DOHH2 (cell line): ENCODE data around the gene CCDC185.

Experiments
- H3F3A ChIP-seq: fragments of 200-600 bp; sonication (generic), shearing (Covaris generic); 2 replicates; pipeline ENCODE4 v1.6.0; 2016; ENCODE audit warnings: antibody characterized with exemption, mild to moderate bottlenecking; ENCODE audit not compliant: control insufficient read depth, insufficient read depth
- H3K27ac ChIP-seq: fragments of 200-600 bp; sonication (generic); 2 replicates; pipeline ENCODE4 v1.5.1; 2014; ENCODE audit warnings: low read depth, mild to moderate bottlenecking, low read length, moderate library complexity
- H3K27me3 ChIP-seq: fragments of 200-600 bp; sonication (generic); 2 replicates; pipeline ENCODE4 v1.6.1; 2014; ENCODE audit warnings: mild to moderate bottlenecking, low read length, mixed read lengths; ENCODE audit not compliant: control insufficient read depth
- H3K36me3 ChIP-seq: fragments of 200-600 bp; sonication (generic); 2 replicates; pipeline ENCODE4 v1.6.1; 2014; ENCODE audit warnings: mild to moderate bottlenecking, low read length, moderate library complexity, mixed read lengths; ENCODE audit not compliant: control insufficient read depth
- H3K4me1 ChIP-seq: fragments of 200-600 bp; sonication (generic); 2 replicates; pipeline ENCODE4 v1.6.1; 2014; ENCODE audit warnings: mild to moderate bottlenecking, low read length, mixed read lengths; ENCODE audit not compliant: control insufficient read depth
- H3K4me2 ChIP-seq: fragments of 200-600 bp; sonication (generic); 2 replicates; pipeline ENCODE4 v1.6.0; 2014; ENCODE audit warnings: mild to moderate bottlenecking, low read length, moderate library complexity
- H3K4me3 ChIP-seq: fragments of 200-600 bp; sonication (generic); 2 replicates; pipeline ENCODE4 v1.5.1; 2014; ENCODE audit warnings: mild to moderate bottlenecking, low read length, mixed read lengths
- H3K79me2 ChIP-seq: fragments of 200-600 bp; sonication (generic); 2 replicates; pipeline ENCODE4 v1.6.1; 2014; ENCODE audit warnings: mild to moderate bottlenecking, low read length, mixed read lengths; ENCODE audit not compliant: control insufficient read depth
- H3K9me2 ChIP-seq: fragments of 200-600 bp; sonication (generic); replicated peaks from 2 replicates; pipeline ENCODE4 v1.6.1; 2014; ENCODE audit warnings: mild to moderate bottlenecking, low read length, mixed read lengths; ENCODE audit not compliant: control insufficient read depth
- H3K9me3 ChIP-seq: fragments of 200-600 bp; sonication (generic); 2 replicates; pipeline ENCODE4 v1.6.1; 2014; ENCODE audit warnings: antibody characterized with exemption, low read length, mixed read lengths; ENCODE audit not compliant: control insufficient read depth, insufficient read depth
- H4K20me1 ChIP-seq: fragments of 200-600 bp; sonication (generic); 2 replicates; pipeline ENCODE4 v1.6.0; 2014; ENCODE audit warnings: low read depth, mild to moderate bottlenecking, antibody characterized with exemption, low read length, moderate library complexity; ENCODE audit not compliant: control insufficient read depth, insufficient read depth
- CTCF ChIP-seq: fragments of 200-600 bp; sonication (generic); IDR thresholded peaks from one replicate; pipeline ENCODE4 v1.5.1; 2014; ENCODE audit warnings: antibody characterized with exemption, mild to moderate bottlenecking, low read depth, low read length; ENCODE audit not compliant: poor library complexity, severe bottlenecking
- EZH2phosphoT487 ChIP-seq: fragments of 200-600 bp; sonication (generic); IDR thresholded peaks from 2 replicates; pipeline ENCODE4 v1.6.1; 2017; ENCODE audit warnings: borderline replicate concordance, mild to moderate bottlenecking, antibody characterized with exemption, low read length, moderate library complexity, mixed read lengths

CCDC185 gene

GRCh38 chr1:223411309-223411708 is 18.1 kb downstream of the CCDC185 start:
- no peaks in the 10 kb centered on the region; the same call in 1 of the 2 replicates for H3K27me3 ChIP-seq
- H3K9me2 ChIP-seq: no peaks in the 10 kb centered on the region
- H3F3A ChIP-seq: no peaks in the 10 kb centered on the region
- H3K36me3 ChIP-seq: no peaks in the 10 kb centered on the region
- H4K20me1 ChIP-seq: no peaks in the 10 kb centered on the region
- H3K79me2 ChIP-seq: no peaks in the 10 kb centered on the region
- no peak overlapping the region for H3K4me3 ChIP-seq
- H3K4me1 ChIP-seq: no peaks in the 10 kb centered on the region
- H3K4me2 ChIP-seq: no peak overlapping the region
- H3K27ac ChIP-seq: no peak overlapping the region
- no peaks in the 10 kb centered on the region for H3K9me3 ChIP-seq
- no peak for TF ChIP-seq EZH2phosphoT487
- no peak for TF ChIP-seq CTCF

GRCh38 chr1:223411710-223412109 is 18.5 kb downstream of the CCDC185 start:
- Histone ChIP-seq H3K9me2 (no peaks in the 10 kb centered on the region), H3K4me2 (no peak overlapping the region), H3K4me3 (no peak overlapping the region), H3K36me3 (no peaks in the 10 kb centered on the region), H3K27ac (no peak overlapping the region), H3K27me3 (no peaks in the 10 kb centered on the region; the same call in 1 of the 2 replicates), H3K4me1 (no peaks in the 10 kb centered on the region), H3K79me2 (no peaks in the 10 kb centered on the region), H4K20me1 (no peaks in the 10 kb centered on the region), H3F3A (no peaks in the 10 kb centered on the region), H3K9me3 (no peaks in the 10 kb centered on the region)
- TF ChIP-seq CTCF: no peak
- no peak for TF ChIP-seq EZH2phosphoT487

GRCh38 chr1:223413216-223413615 is 20.0 kb downstream of the CCDC185 start:
- Histone ChIP-seq H3K9me2 (no peaks in the 10 kb centered on the region), H3K4me1 (no peaks in the 10 kb centered on the region), H3K27ac (no peak overlapping the region), H3K27me3 (no peaks in the 10 kb centered on the region; the same call in 1 of the 2 replicates), H3F3A (no peaks in the 10 kb centered on the region), H3K4me3 (no peak overlapping the region), H4K20me1 (no peaks in the 10 kb centered on the region), H3K79me2 (no peaks in the 10 kb centered on the region), H3K36me3 (no peaks in the 10 kb centered on the region), H3K9me3 (no peaks in the 10 kb centered on the region), H3K4me2 (no peak overlapping the region)
- TF ChIP-seq EZH2phosphoT487 (no peak), CTCF (no peak)

GRCh38 chr1:223417444-223417843 is 24.2 kb downstream of the CCDC185 start:
- H3K9me3 ChIP-seq: no peaks in the 10 kb centered on the region
- no peaks in the 10 kb centered on the region for H3K9me2 ChIP-seq
- no peaks in the 10 kb centered on the region for H3K4me1 ChIP-seq
- no peaks in the 10 kb centered on the region for H3K36me3 ChIP-seq
- H3F3A ChIP-seq: no peaks in the 10 kb centered on the region
- H3K27ac ChIP-seq: no peak overlapping the region
- no peak overlapping the region for H3K4me3 ChIP-seq
- H4K20me1 ChIP-seq: no peaks in the 10 kb centered on the region
- H3K79me2 ChIP-seq: no peaks in the 10 kb centered on the region
- no peak overlapping the region for H3K4me2 ChIP-seq
- TF ChIP-seq CTCF (no peak), EZH2phosphoT487 (no peak)
- no peaks in the 10 kb centered on the region; the same call in 1 of the 2 replicates for H3K27me3 ChIP-seq
